ENCODE measurements around the gene USP12.
"Not testable (repeated sequence)": the region's sequence is repeated elsewhere in the genome, so short reads cannot be mapped to it uniquely, and the experiment has no call there.

Gene USP12

DNA sequence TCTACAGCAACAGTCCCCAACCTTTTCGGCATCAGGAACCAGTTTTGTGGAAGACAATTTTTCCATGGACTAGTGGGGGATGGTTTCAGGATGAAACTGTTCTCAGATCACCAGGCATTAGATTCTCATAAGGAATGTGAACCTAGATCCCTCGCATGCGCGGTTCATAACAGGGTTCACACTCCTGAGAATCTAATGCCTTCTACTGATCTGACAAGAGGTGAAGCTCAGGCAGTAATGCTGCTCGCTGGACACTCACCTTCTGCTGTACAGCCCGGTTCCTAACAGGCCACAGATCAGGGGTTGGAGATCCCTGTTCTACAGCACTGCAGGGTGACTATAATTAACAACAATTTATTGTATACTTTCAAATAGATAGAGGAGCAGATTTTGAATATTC lies 21.9 kb downstream of the USP12 start:
- peaks cover 52% of the 10 kb centered on the region for H3K4me1 Mint-ChIP-seq (ENCODE audit: low read depth)
- H3K36me3 Mint-ChIP-seq (ENCODE audit: low read depth): peaks cover 8% of the 10 kb centered on the region
- H3K9me3 Mint-ChIP-seq: no peaks in the 10 kb centered on the region
- H3K27ac Mint-ChIP-seq: peak overlapping the region; percentile 29
- H3K27me3 Mint-ChIP-seq (ENCODE audit: low read depth): no peaks in the 10 kb centered on the region
- H3K4me3 Mint-ChIP-seq: no peak overlapping the region

DNA sequence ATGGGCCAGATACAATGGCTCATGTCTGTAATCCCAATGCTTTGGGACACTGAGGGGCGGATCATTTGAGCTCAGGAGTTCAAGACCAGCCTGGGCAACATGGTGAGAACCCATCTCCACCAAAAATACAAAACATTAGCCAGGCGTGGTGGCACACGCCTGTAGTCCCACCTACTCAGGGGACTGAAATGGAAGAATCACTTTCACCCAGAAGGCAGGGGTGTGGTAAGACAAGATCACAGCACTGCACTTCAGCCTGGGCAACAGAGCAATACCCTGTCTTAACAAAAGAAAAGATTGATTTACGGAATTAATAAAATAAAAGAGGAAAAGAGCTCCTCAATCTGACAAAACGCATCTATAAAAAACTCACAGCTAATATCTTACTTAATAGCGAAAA lies 22.7 kb downstream of the USP12 start:
- Mint-ChIP-seq H3K4me1 (ENCODE audit: low read depth) (peaks cover 51% of the 10 kb centered on the region), H3K27ac (peak overlapping the region; percentile 76), H3K4me3 (no peak overlapping the region), H3K36me3 (ENCODE audit: low read depth) (peaks cover 8% of the 10 kb centered on the region), H3K27me3 (ENCODE audit: low read depth) (no peaks in the 10 kb centered on the region), H3K9me3 (no peaks in the 10 kb centered on the region)

- H3K9me3 Mint-ChIP-seq: no peaks in the 10 kb centered on the region
Observed at GRCh38 chr13:27147530-27148170, 24.0 kb downstream of the USP12 start.

DNA sequence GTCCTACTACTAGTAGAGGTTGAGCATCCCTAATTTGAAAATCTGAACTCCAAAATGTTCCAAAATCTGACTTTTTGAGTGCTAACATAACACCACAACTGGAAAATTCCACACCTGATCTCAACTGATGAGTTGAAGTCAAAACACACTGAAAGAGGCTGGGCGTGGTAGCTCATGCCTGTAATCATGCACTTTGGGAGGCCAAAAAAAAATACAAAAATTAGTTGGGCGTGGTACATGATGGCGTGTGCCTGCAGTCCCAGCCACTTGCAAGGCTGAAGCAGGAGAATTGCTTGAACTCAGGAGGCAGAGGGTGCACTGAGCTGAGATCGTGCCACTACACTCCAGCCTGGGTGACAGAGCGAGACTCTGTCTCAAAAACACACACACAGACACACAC lies 29.9 kb downstream of the USP12 start:
- Mint-ChIP-seq H3K27me3 (ENCODE audit: low read depth) (no peaks in the 10 kb centered on the region), H3K9me3 (peaks cover 9% of the 10 kb centered on the region), H3K27ac (no peak overlapping the region), H3K4me1 (ENCODE audit: low read depth) (peaks cover 36% of the 10 kb centered on the region), H3K36me3 (ENCODE audit: low read depth) (peaks cover 18% of the 10 kb centered on the region), H3K4me3 (no peak overlapping the region)

More at GRCh38 chr13:27147530-27148170, 24.0 kb downstream of the USP12 start:
- Mint-ChIP-seq H3K27ac (peak overlapping the region; percentile 89), H3K36me3 (ENCODE audit: low read depth) (peaks cover 15% of the 10 kb centered on the region), H3K4me1 (ENCODE audit: low read depth) (peaks cover 53% of the 10 kb centered on the region), H3K4me3 (peak overlapping the region; percentile 45), H3K27me3 (ENCODE audit: low read depth) (no peaks in the 10 kb centered on the region)

GRCh38 chr13:27141159-27141558 lies 30.5 kb downstream of the USP12 start:
- not testable (repeated sequence) for H3K9me3 Mint-ChIP-seq; H3K27ac Mint-ChIP-seq; H3K4me3 Mint-ChIP-seq; H3K27me3 Mint-ChIP-seq (ENCODE audit: low read depth)
- Mint-ChIP-seq H3K36me3 (ENCODE audit: low read depth) (peaks cover 18% of the 10 kb centered on the region), H3K4me1 (ENCODE audit: low read depth) (peaks cover 30% of the 10 kb centered on the region)

GRCh38 chr13:27140060-27140459 lies 31.6 kb downstream of the USP12 start:
- Mint-ChIP-seq H3K27ac (no peak overlapping the region), H3K27me3 (ENCODE audit: low read depth) (no peaks in the 10 kb centered on the region), H3K4me1 (ENCODE audit: low read depth) (peaks cover 27% of the 10 kb centered on the region)

GRCh38 chr13:27139565-27139964 lies 32.0 kb downstream of the USP12 start:
- Mint-ChIP-seq H3K9me3 (peaks cover 9% of the 10 kb centered on the region), H3K36me3 (ENCODE audit: low read depth) (peaks cover 18% of the 10 kb centered on the region), H3K4me1 (ENCODE audit: low read depth) (peaks cover 29% of the 10 kb centered on the region), H3K27ac (no peak overlapping the region), H3K27me3 (ENCODE audit: low read depth) (no peaks in the 10 kb centered on the region), H3K4me3 (no peak overlapping the region)

More at GRCh38 chr13:27140060-27140459, 31.6 kb downstream of the USP12 start:
- Mint-ChIP-seq H3K9me3 (peaks cover 9% of the 10 kb centered on the region), H3K4me3 (no peak overlapping the region), H3K36me3 (ENCODE audit: low read depth) (peaks cover 18% of the 10 kb centered on the region)

DNA sequence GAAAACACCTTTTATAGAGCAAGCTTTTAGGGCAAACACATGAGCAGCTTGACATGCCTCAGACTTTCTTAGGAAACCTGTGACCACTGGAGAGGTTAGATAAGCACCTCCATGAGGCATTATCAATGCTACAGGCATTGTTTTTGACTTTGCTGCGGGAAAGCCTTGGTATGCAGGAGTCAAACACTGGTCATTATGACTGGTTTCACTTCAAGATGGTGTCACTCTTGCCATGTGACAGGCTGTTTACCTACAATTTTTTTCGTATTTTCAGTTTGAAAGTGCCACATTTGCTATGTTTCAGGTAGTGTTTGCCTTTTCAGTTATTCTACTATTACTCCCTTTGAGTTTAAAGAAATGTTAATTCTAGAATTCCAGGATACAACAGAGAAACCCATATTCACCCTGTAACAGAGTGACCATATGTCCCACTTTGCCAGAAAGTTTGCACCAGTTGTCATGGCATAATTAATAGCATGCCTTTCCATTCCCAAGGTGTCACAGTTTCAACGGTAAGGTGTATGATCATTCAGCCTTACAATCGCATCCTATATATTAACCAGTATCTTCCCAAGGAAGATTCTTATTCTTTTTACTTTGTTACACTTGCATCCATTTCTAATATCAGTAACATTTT lies 33.0 kb downstream of the USP12 start:
- no peaks in the 10 kb centered on the region for H3K27me3 Mint-ChIP-seq (ENCODE audit: low read depth)
- H3K27ac Mint-ChIP-seq: no peak overlapping the region
- peaks cover 9% of the 10 kb centered on the region for H3K9me3 Mint-ChIP-seq
- peaks cover 17% of the 10 kb centered on the region for H3K36me3 Mint-ChIP-seq (ENCODE audit: low read depth)
- H3K4me1 Mint-ChIP-seq (ENCODE audit: low read depth): peaks cover 31% of the 10 kb centered on the region
- no peak overlapping the region for H3K4me3 Mint-ChIP-seq

GRCh38 chr13:27137759-27138158 lies 33.9 kb downstream of the USP12 start:
- Mint-ChIP-seq H3K9me3 (peaks cover 9% of the 10 kb centered on the region), H3K4me1 (ENCODE audit: low read depth) (peaks cover 30% of the 10 kb centered on the region), H3K27me3 (ENCODE audit: low read depth) (no peaks in the 10 kb centered on the region), H3K36me3 (ENCODE audit: low read depth) (peaks cover 11% of the 10 kb centered on the region), H3K4me3 (no peak overlapping the region), H3K27ac (no peak overlapping the region)

DNA sequence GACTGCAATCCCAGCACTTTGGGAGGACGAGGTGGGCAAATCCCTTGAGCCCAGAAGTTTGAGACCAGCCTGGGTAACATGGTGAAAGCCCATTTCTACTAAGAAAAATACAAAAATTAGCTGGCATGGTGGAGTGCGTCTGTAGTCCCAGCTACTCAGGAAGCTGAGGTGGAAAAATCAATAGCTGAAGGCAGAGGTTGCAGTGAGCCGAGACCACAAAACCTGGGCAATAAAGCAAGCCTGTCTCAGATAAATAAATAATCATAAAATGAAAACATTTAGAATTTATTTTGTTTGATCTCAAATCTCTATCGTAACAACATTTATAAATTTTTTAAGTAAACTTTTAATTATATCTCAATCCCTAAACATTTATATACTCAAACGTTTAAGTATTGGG lies 36.6 kb downstream of the USP12 start:
- H3K9me3 Mint-ChIP-seq: peaks cover 6% of the 10 kb centered on the region
- no peak overlapping the region for H3K4me3 Mint-ChIP-seq
- H3K27me3 Mint-ChIP-seq (ENCODE audit: low read depth): no peaks in the 10 kb centered on the region

DNA sequence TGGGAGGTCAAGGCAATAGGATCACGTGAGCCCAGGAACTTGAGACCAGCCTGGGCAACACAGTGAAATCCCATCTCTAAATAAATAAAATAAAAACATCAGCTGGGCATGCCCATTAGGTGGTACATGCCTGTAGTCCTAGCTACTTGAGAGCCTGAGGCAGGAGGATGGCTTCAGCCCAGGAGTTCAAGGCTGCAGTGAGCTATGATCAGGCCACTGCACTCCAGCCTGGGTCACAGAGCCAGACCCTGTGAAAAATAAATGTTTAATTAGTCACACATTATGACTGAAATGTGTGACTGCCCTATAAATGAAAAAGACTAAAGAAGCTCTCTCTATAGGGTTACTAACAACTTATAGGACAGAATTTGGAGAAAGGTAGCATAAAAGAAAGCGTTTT lies 37.7 kb downstream of the USP12 start:
- H3K9me3 Mint-ChIP-seq: peaks cover 6% of the 10 kb centered on the region

More for the DNA sequence above, 36.6 kb downstream of the USP12 start:
- H3K4me1 Mint-ChIP-seq (ENCODE audit: low read depth): peaks cover 53% of the 10 kb centered on the region
- H3K36me3 Mint-ChIP-seq (ENCODE audit: low read depth): peaks cover 7% of the 10 kb centered on the region
- H3K27ac Mint-ChIP-seq: peak overlapping the region; percentile 29

DNA sequence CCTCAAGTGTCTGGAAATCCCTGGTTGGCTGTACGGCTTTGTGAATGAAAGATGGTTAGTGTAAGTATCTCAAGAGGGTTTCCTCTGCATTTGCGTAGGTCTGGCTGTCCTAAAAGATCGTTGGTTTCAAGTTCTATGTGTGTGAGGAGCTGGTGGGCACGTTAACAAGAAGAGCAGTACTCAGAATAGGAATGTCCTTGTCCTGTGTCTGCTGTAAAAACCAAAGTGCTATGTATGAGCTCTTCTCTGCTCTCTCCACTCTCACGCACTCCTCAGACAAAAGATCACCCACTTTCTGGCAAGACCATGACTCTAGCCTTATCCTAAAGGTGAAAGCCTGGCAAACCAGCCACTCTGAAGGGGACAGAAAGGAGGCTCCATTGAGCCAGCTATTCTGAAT lies 39.1 kb downstream of the USP12 start:
- H3K27me3 Mint-ChIP-seq (ENCODE audit: low read depth): no peaks in the 10 kb centered on the region
- peaks cover 48% of the 10 kb centered on the region for H3K4me1 Mint-ChIP-seq (ENCODE audit: low read depth)
- H3K4me3 Mint-ChIP-seq: peak overlapping the region; percentile 11
- peak overlapping the region; percentile 85 for H3K27ac Mint-ChIP-seq
- peaks cover 8% of the 10 kb centered on the region for H3K36me3 Mint-ChIP-seq (ENCODE audit: low read depth)
- H3K9me3 Mint-ChIP-seq: peaks cover 6% of the 10 kb centered on the region

More for the DNA sequence above, 37.7 kb downstream of the USP12 start:
- Mint-ChIP-seq H3K27me3 (ENCODE audit: low read depth) (no peaks in the 10 kb centered on the region), H3K36me3 (ENCODE audit: low read depth) (peaks cover 7% of the 10 kb centered on the region), H3K4me3 (no peak overlapping the region), H3K27ac (no peak overlapping the region), H3K4me1 (ENCODE audit: low read depth) (peaks cover 53% of the 10 kb centered on the region)

GRCh38 chr13:27131906-27132305 lies 39.7 kb downstream of the USP12 start:
- peaks cover 9% of the 10 kb centered on the region for H3K36me3 Mint-ChIP-seq (ENCODE audit: low read depth)
- H3K27ac Mint-ChIP-seq: peak overlapping the region; percentile 85
- peaks cover 6% of the 10 kb centered on the region for H3K9me3 Mint-ChIP-seq
- H3K4me1 Mint-ChIP-seq (ENCODE audit: low read depth): peaks cover 55% of the 10 kb centered on the region
- H3K4me3 Mint-ChIP-seq: peak overlapping the region; percentile 11
- no peaks in the 10 kb centered on the region for H3K27me3 Mint-ChIP-seq (ENCODE audit: low read depth)

GRCh38 chr13:27130979-27131623 lies 40.5 kb downstream of the USP12 start:
- H3K4me3 Mint-ChIP-seq: peak overlapping the region; percentile 23
- H3K27ac Mint-ChIP-seq: peak overlapping the region; percentile 85
- H3K27me3 Mint-ChIP-seq (ENCODE audit: low read depth): no peaks in the 10 kb centered on the region
- H3K4me1 Mint-ChIP-seq (ENCODE audit: low read depth): peaks cover 63% of the 10 kb centered on the region
- H3K9me3 Mint-ChIP-seq: peaks cover 6% of the 10 kb centered on the region
- peaks cover 9% of the 10 kb centered on the region for H3K36me3 Mint-ChIP-seq (ENCODE audit: low read depth)
